GM19397 (cell line): ENCODE measurements around the gene FCN3.
"Not testable (repeated sequence)": the region's sequence is repeated elsewhere in the genome, so short reads cannot be mapped to it uniquely, and the experiment has no call there.

ENCODE experiments used
- ATAC-seq: cut with Tn5 transposase; IDR thresholded peaks from one replicate; pipeline ENCODE4 v1.9.1; 2021; ENCODE audit warnings: mild to moderate bottlenecking, moderate library complexity; ENCODE audit not compliant: unreplicated experiment

Gene FCN3

DNA sequence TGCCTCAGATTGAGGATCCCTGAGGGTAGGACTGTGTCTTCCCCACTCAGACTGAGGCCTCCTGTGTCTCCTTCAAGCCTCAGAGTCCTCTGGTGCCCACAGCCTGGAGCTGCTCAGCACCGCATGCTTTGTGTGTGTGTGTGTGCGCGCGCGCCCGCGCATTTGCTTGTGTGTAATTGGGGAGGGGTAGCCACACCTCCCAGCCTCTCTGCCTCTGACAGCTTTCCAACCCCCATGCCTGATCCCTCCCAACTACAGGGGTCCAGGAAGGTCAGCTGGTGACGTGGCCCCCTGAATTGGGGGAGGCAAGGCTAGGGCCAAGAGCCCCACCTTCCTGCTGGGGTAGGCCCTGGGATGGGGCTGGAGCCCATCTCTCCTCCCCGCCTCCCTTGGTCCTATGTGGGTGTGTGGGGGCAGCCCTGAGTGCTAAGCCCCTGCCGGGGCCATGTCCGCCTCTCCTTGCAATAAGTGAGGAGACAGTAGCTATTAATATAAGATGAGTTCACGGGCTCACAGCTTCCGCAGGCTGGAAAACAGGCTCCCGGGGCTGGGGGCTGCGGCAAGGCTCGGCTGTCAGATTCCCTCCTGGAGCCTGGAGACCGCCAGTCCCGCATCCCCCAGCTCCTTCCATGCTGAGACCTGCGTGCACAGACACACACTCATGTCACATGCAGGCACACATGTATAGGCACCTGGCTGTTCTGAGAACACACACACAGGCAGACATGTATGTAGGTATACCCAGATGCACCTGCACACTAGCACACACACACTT is 24.8 kb upstream of the FCN3 start:
- ATAC-seq = no peak

DNA sequence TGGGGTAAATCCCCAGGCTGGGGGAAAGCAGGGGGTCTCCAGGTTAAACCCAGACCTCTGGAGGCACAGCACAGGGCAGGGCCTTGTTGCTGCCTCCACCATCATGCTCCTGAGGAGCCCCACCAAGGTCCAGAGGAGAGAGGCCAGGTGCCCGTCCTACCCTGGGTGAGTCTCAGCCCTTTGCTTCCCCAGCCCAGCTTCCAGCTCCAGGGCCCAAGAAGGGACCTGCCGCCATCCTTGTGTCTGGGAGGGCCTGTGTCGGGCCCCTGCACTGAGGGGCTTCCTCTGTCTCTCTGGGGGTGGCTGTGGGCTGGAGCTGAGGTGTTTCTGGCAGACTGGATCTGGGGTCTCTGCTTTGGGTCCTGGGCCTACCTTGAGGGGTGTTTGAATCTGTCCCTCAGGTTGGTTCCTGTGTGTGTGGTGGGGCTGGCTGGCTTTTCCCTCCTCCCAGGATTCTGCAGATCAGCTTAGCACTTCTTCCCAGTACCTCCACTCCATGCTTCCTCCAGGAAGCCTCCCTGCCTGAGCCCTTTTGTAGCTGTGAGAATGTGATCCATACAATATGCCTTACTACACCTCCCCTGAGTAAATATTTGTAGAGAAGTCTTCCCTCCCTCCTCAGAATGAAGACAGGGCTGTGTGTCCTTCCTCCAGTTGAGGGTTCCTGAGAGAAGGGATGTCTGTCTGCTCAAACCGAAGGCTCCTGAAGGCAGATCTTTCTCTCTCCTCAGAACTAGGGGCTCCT is 24.0 kb upstream of the FCN3 start:
- no peak for ATAC-seq

DNA sequence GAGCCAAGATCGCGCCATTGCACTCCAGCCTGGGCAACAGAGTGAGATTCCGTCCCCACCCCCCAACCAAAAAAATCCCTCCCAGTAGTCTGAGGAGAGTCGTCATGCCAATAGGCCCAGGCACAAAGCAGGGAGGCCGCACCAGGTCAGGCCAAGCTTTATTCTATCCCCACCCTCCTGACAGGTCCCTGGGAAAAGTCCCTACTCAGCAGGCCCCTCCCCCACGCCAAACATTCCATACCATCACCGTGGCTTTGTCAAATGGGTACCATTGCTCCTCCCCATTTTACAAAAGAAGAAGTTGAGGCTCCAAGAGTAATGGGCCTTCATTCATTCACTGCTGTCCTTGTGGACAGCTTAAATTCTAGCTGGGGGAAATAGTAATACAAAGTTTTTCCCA is 23.1 kb upstream of the FCN3 start:
- no peak for ATAC-seq

DNA sequence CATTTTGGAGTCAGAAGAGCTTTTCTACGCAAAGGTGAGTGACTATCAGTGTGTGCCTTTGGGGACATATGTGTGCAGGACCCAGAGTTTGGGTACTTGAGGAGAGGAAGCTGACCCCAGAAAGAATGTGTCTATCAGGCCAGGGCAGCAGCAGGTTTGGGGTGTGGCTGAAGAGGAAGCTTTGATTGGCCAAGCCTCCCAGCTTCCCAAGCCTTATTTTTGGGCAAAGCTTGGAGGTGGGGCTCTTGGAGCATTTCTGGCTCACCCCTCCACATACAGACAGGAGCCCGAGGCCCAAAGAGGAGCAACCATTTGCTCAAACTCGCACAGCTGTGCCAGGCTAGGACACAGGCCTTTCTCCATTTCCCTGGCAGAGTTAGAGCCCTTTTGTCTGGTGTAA is 22.5 kb upstream of the FCN3 start:
- no peak for ATAC-seq

DNA sequence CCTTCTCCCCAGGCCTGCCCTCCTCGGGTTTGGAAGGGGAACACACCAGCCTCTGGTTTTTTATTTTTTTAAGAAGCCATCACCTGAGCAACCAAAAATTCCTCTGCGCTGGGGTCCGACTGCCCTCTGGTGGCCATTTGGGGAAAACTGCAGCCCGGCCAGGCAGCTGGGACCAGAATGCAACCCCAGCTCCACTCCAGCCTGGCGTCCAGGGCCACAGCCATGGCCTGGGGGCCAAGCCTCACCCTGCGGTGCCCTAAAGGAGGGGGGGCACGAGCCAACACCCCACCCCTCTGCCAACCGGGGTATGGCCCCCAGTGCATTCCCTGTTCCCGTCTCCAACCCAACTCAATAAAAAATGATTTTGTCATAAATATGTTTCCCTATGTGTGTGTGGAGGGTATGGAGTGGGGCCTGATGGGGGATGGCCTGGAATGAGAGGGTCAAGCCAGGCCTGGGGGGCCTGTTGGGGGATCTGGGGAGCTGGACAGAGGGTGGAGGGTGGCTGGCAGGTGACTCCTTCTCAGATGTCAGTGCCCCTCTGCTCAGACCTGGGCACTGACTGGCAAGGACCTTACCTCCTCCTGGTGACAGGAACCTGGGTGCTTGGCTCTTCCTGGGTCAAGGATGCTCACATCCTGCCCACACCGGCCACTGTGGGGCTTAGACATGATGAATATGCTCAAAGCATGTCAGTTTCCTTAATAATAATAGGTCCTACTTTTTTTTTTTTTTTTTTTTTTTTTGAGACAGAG is 21.0 kb upstream of the FCN3 start:
- ATAC-seq = peak; percentile 38

DNA sequence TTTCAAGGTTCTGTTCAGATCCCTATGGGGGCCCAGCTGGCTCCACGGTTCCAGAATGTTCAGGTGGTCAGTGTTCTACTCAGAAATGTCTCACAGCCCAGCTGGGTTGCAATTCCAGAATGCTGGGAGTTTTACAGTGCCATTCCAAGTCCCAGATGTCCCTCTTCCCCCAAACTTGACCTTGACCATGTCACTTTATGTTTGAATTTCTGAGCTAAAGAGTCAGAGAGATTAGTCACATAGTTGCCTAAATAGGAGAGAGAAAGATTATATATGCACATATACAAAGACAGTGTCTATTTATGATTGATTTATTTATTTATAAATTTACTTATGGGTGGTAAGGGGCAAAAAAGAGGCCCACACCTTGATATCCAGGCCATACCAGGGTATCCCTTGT is 20.3 kb upstream of the FCN3 start:
- ATAC-seq = no peak

DNA sequence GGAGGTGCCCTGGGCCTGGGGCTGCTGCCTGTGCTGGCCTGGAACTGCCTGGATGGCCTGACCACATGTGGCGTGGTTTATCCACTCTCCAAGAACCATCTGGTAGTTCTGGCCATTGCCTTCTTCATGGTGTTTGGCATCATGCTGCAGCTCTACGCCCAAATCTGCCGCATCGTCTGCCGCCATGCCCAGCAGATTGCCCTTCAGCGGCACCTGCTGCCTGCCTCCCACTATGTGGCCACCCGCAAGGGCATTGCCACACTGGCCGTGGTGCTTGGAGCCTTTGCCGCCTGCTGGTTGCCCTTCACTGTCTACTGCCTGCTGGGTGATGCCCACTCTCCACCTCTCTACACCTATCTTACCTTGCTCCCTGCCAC is 19.6 kb upstream of the FCN3 start:
- ATAC-seq = no peak

DNA sequence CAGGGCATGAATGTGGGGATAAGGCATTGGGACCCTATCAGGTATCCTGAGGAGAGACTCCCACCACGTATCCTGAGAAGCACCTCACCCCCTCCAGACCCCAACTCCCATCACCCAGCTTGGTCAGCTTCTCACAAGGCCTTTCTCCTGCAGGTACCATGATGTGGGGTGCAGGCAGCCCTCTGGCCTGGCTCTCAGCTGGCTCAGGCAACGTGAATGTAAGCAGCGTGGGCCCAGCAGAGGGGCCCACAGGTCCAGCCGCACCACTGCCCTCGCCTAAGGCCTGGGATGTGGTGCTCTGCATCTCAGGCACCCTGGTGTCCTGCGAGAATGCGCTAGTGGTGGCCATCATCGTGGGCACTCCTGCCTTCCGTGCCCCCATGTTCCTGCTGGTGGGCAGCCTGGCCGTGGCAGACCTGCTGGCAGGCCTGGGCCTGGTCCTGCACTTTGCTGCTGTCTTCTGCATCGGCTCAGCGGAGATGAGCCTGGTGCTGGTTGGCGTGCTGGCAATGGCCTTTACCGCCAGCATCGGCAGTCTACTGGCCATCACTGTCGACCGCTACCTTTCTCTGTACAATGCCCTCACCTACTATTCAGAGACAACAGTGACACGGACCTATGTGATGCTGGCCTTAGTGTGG is 19.1 kb upstream of the FCN3 start:
- ATAC-seq = no peak

DNA sequence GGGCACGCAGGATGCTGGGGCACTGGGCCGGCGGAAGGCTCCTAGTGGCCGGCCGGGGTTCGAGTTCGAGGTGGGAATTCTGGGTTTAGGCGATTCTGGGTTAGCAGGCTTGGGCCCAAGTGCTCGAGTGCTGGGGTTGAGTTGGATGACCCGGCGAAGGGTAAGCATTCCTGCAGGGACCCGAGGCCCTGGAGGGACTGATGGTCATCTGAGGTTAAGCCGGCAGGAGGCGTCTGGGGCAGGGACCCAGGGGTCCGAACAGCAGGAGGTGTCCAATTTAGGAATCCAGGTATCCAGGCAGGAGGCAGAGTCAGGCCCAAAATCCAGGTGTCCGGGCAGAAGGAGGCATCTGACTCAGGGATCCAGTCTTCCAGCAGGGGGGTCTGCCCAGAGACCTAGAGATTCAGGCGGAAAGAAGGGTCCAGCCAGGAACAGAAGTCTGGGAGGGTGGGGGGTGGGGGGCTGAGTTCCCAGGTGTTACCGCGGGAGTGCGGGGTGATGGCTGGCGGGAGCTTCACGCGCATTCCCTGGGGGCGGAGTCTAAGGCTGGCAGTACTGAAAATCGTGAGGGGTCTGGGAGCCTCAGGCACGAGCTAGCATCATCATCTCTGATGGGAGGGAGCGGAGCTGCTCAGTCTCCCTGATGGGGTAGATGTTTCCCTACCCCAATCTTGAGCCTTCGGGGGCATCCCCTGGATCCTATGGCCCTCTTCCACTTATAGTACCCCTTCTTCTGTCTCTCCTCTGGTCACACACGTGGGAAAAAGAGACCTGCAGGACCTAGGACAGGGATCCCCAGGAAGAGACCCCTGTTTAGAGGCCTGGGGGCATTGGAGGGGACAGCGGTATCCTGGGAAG is 18.4 kb upstream of the FCN3 start:
- no peak for ATAC-seq

DNA sequence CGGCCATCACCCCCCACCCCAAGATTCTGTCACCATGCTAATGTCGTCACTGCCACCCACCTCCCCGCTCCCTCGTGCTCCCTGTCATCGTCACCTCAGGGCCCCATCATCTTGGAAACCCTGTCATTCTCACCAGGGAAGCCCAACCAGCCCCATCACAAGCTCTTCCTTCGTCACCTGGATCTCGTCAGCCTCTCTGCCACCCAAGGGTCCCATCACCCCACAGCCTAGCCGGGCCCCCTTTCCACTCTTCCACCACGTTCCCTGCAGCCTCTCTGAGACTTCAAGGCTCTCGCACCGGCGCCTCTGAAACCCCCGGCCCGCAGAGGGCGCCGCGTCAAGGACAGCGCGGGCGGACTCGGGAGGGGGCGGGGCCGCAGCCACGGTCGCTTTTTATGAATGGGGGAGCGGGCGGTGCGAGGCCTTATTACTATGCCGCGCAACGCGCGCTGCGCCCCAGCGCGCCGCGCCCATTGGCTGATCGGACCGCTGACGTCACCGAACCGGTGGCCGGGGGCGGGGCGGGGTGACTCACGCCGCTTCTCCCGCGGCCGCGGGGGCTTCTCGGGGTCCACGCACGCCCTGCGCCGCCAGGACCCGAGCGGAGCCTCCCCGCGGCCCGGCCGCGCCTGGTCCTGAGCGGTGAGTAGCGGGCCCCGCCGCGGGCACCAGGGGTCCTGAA is 17.6 kb upstream of the FCN3 start, which contains the start of gene GPR3:
GPR3 (plus strand) TSS at position 527 of the 682 bp plus-strand sequence. CDS start 1,177 bp downstream, outside the sequence.
- peak; percentile 71 for ATAC-seq

DNA sequence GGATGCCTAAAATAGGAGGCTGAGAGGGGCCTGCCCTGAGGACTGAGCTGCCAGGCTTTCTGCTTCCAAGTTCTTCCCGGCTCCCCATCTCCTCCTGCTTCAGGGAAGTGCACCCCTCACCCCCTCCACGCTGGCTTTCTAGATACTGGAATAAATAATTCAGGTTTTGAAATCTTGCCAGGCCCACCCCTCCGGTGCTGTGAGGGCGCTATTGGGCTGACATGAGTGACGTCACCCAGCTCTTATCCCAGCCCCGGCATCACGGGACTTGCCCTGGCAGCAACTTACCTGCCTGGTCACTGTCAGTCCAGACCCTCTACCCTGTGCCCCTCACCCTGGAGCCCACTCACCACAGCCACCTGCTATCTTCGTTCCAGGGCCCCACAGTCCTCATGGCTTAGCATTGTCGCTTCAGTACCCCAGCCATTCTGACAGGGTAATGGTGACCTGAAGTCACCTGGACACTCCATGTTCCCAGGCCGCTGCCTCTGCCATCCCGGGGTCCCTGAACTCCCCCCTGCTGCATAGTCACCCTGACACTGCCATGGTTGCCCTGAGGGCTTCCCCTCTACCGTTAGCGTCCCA is 17.0 kb upstream of the FCN3 start:
- no peak for ATAC-seq

DNA sequence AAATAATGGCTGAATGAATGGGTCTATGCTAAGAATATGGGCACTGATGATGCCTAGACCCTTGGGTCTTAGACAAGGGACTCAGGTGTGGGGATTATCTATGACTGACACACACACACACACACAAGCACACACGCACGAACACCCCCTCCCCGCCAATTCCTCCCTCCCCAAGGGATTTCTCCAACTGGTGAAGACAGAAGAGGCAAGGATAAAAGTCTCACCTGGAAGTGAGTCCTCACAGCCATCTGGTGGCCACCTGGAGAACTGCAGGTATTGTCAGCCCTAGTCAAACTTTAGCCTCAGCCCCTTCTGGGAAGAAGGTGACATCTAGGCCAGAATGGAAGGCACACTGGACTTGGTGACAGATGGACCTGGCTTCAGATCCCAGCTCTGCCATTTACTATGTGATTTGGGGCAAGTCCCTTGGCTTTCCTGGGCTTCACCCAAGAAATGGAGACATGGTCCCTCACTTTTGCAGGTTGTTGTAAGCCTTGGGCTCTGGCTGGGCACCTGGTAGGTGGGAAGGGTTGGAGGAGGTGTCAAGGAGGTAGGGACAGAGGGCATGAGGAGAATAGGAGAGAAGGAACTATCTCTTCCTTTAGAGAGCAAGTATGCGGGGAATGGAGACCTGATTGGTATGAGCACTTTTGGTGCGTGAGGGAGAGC is 13.8 kb upstream of the FCN3 start:
- no peak for ATAC-seq

DNA sequence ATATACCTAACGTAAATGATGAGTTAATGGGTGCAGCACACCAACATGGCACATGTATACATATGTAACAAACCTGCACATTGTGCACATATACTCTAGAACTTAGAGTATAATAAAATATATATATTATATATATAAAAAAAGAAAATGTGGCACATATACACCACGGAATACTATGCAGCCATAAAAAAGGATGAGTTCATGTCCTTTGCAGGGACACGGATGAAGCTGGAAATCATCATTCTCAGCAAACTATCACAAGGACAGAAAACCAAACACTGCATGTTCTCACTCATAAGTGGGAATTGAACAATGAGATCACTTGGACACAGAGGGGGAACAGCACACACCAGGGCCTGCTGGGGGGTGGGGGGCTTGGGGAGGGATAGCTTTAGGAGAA is 10.2 kb upstream of the FCN3 start:
- not testable (repeated sequence) for ATAC-seq

DNA sequence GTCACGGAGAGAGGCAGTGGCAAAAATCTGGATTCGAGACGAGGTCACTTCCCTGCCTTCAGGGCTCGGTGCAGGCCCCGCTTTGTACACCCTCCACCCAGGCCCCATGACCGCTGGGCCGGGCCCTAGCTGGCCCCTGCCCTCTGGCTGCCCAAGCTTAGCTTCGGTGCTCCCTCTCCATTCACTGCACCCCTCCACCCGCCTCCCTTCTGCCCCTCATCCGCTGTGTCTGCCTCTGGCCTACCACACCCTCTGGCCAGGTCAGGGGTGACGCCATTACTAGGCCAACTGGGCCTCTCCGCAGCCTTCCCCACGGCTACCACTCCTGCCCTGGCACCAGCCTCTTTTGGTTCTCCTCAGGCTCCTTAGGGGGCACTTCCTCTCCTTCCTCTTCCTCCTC is 9.0 kb upstream of the FCN3 start:
- ATAC-seq = no peak

DNA sequence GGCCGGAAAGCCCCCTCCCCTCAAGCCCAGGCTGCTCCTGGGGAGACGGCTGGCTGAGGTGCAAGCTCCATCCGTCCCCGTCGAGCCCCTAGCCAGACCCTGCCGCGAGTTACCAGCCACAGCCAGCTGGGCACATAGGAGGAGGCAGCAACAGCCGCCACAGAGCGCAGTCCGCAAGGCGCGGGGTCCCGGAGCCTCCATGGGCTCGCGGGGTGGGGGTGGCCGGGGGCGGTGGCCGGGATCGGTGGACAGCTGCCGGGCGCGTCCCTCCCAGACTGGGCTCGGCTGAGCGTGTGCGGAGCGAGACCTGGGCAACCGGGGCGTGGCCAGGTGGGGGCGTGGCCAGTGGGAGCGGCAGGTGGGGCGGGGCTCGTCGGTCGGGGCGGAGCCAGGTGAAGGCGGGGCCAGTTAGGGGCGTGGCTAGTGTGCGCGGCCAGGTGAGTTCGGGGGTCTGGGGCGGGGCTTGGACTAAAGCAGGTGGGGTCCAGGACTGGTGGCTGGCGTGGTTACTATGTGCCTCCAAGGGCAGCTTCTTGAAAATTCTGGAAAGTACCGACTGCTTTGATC is 8.5 kb upstream of the FCN3 start, which contains the start of gene CD164L2:
CD164L2 (minus strand) TSS at position 295 of the 567 bp plus-strand sequence; CDS start at position 201, 94 bp downstream.
- no peak for ATAC-seq

DNA sequence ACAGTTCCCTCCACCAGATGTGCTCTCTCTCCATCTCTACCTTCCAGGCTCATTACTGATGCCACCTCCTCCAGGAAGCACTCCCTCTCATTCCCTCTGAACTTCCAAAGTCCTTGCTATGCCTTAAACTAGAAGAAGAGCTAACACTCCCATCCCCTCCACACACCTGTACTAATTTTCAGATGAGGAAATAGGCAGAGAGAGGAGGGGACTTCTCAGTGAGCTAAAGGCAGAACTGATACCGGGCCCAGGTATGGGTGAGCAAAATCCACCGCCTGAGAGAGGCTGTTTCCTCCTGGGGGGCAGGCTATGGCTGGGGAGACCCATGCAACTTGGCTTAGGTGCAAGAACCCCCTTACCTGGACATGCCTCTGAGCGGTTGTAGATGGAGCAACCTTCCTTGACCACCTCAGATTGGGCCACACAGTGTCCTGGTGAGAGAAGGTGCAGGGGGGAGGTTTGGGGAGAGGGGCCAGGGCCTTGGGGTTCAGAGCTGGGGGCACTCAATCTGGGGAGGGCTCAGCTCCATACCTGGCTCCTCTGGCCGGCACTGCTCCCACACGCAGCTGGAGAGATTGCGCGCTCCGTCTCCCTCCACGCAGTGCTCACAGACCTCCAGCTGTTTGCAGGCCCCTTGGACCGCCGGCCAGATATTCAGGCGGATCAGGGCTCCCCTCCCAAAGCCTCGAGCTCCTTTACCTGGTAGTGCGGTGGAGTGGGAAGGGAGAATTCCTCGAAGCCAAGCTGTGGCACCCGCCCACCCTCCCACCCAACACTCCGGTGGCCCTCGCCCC is 7.5 kb upstream of the FCN3 start:
- no peak for ATAC-seq
